ENCODE measurements around the gene KHNYN.

Gene KHNYN

GRCh38 chr14:24431569-24432258, 2.0 kb downstream of the KHNYN start:
- peak overlapping the region; percentile 96 to 99 for H3K27ac ChIP-seq

GRCh38 chr14:24432259-24433131, 2.7 kb downstream of the KHNYN start:
- peak overlapping the region in 1 of 2 donors; percentile 99 for H3K27ac ChIP-seq
- DNase-seq (ENCODE audit: low spot score), result no peak
- peak overlapping the region; percentile 89 for H3K4me3 ChIP-seq
- TF ChIP-seq CTCF (IDR thresholded peaks at IDR 0.05), result no peak

More at GRCh38 chr14:24431569-24432258, 2.0 kb downstream of the KHNYN start:
- peak overlapping the region; percentile 89 for H3K4me3 ChIP-seq
- peak; percentile 93 for DNase-seq (ENCODE audit: low spot score)
- peak; percentile 77 for TF ChIP-seq CTCF (IDR thresholded peaks at IDR 0.05)

DNA sequence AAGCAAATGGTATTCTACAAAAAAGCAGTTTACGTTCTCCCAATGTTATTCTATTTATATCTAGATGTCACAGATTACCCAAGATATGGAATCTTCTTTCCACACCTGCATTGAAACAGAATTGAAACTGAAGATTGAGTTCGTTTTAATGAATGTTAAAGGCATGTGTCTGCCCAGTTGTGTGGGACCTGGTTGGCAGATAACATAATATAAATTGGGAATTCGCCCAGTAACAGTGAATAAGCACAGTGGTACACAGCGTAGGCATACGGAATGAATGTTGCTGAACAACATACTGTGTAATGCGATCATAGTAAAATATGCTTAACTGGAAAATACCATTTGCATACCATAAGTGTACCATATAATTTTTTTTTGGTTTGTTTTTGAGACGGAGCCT, 4.3 kb downstream of the KHNYN start:
- DNase-seq (ENCODE audit: low spot score), result no peak
- Histone ChIP-seq H3K27ac (no peak overlapping the region), H3K4me3 (no peak overlapping the region)
- no peak for TF ChIP-seq CTCF (IDR thresholded peaks at IDR 0.05)

DNA sequence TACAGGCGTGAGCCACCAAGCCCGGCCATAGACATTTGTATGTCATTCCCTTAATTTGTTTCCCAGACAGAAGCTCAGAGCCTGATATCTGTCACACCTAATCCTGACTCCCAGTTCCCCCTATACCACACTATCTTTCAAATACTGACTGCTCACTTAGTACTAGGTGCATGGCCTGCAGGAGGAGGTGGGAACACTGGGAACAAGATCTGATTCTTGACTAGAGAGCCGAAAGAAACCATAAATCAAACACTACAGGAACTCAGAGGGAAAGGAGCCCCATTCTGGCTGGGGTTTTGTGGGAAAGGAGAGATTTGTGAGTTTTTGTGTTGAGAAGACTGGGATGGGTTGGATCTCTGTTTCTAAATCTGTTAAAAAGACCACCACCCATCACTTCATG, 4.9 kb downstream of the KHNYN start:
- no peak for TF ChIP-seq CTCF (IDR thresholded peaks at IDR 0.05)
- Histone ChIP-seq H3K4me3 (no peak overlapping the region), H3K27ac (no peak overlapping the region)
- DNase-seq (ENCODE audit: low spot score), result no peak

DNA sequence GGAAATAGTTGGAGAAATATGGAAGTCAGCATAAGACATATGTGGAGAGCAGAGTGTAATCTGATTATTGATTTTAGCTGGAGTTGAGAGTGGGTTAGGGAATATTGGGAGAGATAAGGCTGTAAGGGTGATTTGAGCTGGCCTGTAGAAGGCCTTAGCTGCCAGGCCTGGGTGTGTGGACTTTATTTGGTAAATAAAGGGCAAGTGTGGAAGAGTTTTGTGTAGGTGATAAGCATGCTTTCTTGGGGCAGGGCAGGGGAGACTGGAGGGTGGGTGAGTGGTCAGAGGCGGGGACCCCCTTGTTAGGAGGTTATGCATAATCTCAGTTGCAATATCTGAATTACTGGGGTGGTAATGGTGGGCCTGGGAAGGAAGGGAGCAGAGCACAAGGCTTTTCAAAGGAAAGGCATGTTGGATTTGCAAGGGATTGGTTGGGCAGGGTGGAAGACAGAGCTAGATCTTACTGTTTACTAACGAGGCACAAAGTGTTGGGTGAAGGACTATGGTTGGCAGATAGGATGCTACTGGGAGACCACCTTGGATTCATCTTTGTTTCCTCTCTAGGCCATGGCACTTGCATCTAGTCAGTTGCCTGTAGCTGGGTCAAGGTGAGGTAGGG, 5.5 kb downstream of the KHNYN start:
- no peak for DNase-seq (ENCODE audit: low spot score)
- Histone ChIP-seq H3K4me3 (no peak overlapping the region), H3K27ac (peak overlapping the region in 1 of 2 donors; percentile 3)
- no peak for TF ChIP-seq CTCF (IDR thresholded peaks at IDR 0.05)

DNA sequence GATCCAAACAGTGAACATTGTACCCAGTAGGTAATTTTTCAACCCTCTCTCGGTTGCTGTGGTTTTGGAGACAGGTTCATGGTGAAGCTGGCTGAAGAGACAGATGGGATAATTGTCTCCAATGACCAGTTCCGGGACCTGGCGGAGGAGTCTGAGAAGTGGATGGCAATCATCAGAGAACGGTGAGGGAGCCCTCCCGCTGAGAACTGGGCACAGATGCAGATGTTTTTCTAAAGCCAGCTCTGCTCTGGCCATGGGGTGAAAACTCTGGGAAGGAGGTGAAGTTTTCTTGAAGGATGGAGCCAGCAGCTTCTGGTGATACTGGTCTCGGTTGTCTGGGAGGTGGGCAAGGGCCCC, 6.2 kb downstream of the KHNYN start:
- H3K27ac ChIP-seq, result peak overlapping the region; percentile 12 to 62
- no peak for DNase-seq (ENCODE audit: low spot score)
- no peak overlapping the region for H3K4me3 ChIP-seq
- TF ChIP-seq CTCF (IDR thresholded peaks at IDR 0.05), result no peak
